ENCODE measurements around the gene PHF14.

The PHF14 gene

DNA sequence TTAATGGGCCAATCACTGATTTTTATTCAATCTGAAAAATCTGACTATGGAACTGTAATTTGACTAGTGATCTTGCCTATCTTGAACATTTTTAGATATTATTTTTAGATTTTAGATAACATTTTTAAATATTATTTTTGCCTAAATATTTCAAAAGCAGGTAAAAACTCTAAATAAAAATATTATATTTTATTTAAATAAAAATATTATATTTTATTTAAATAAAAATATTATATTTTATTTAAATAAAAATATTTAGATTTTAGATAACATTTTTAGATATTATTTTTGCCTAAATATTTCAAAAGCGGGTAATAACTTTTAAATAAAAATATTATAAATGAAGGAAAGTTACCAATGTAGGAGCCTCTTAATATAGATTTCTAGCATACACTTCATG lies 187.8 kb downstream of the PHF14 start:
- Histone ChIP-seq H3K9me3 (ENCODE audit: control insufficient read depth in 5 of 5, low read length in 5 of 5) (no peaks in the 10 kb centered on the region), H3K9ac (ENCODE audit: low read length in 5 of 5) (no peak overlapping the region)

DNA sequence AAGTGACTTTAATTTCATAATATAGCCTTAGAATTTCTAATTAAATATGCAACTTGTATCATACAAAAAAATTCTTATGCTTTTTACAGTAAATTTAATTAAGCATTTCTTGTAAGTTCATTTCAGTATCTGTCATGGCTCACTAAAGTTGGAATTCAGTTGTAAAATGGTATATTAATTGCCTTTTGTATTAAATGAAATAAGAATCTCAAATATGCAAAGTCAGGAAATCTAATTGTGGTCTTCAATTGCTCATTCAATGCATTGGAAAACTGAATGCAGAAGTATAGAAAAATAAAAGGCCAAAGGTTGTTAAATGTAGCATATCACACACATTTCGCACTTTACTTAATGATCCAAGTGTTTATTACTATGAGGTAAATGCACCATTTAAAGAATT lies 189.5 kb downstream of the PHF14 start:
- H3K9me3 ChIP-seq (ENCODE audit: control insufficient read depth in 5 of 5, low read length in 5 of 5), result no peaks in the 10 kb centered on the region
- no peaks in the 10 kb centered on the region for H3K27me3 ChIP-seq (ENCODE audit: control insufficient read depth in 5 of 5, insufficient read depth in 4 of 5, low read length in 5 of 5)
- H3K27ac ChIP-seq (ENCODE audit: low read depth, low read length), result no peak overlapping the region
- H3K36me3 ChIP-seq (ENCODE audit: control insufficient read depth in 5 of 5, insufficient read depth in 5 of 5, low read length in 5 of 5), result no peaks in the 10 kb centered on the region
- no peaks in the 10 kb centered on the region for H3K4me1 ChIP-seq (ENCODE audit: control insufficient read depth in 5 of 5, insufficient read depth in 5 of 5, low read length in 5 of 5)
- H3K4me3 ChIP-seq (ENCODE audit: low read depth in 1 of 5, low read length in 5 of 5), result no peak overlapping the region
- H3K9ac ChIP-seq (ENCODE audit: low read length in 5 of 5), result no peak overlapping the region

More for the DNA sequence above, 187.8 kb downstream of the PHF14 start:
- Histone ChIP-seq H3K4me1 (ENCODE audit: control insufficient read depth in 5 of 5, insufficient read depth in 5 of 5, low read length in 5 of 5) (no peaks in the 10 kb centered on the region), H3K27me3 (ENCODE audit: control insufficient read depth in 5 of 5, insufficient read depth in 4 of 5, low read length in 5 of 5) (no peaks in the 10 kb centered on the region), H3K36me3 (ENCODE audit: control insufficient read depth in 5 of 5, insufficient read depth in 5 of 5, low read length in 5 of 5) (no peaks in the 10 kb centered on the region), H3K27ac (ENCODE audit: low read depth, low read length) (no peak overlapping the region), H3K4me3 (ENCODE audit: low read depth in 1 of 5, low read length in 5 of 5) (no peak overlapping the region)

DNA sequence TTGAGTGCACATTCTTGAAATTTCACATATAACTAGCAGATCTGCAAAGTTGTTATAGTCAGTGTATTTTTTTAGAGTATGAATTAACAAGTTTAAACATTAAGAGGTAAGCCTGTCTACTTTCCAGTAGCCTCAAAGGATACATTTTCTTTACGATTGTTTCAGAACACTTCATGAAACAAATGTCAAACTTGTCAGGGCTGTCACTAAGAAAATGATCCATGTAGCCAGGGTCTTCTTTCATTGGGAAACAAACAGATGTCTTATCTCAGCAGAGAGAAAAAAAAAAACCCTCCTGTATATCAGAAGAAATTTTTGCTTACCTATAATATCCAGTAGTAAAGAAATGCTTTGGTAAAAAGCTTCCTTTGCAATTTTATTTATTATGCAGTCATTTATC lies 192.4 kb downstream of the PHF14 start:
- Histone ChIP-seq H3K4me3 (ENCODE audit: low read depth in 1 of 5, low read length in 5 of 5) (no peak overlapping the region), H3K36me3 (ENCODE audit: control insufficient read depth in 5 of 5, insufficient read depth in 5 of 5, low read length in 5 of 5) (no peaks in the 10 kb centered on the region), H3K4me1 (ENCODE audit: control insufficient read depth in 5 of 5, insufficient read depth in 5 of 5, low read length in 5 of 5) (peaks cover 0 to 17% (median 5%) of the 10 kb centered on the region in 5 donors), H3K9me3 (ENCODE audit: control insufficient read depth in 5 of 5, low read length in 5 of 5) (no peaks in the 10 kb centered on the region), H3K27ac (ENCODE audit: low read depth, low read length) (no peak overlapping the region), H3K27me3 (ENCODE audit: control insufficient read depth in 5 of 5, insufficient read depth in 4 of 5, low read length in 5 of 5) (no peaks in the 10 kb centered on the region), H3K9ac (ENCODE audit: low read length in 5 of 5) (no peak overlapping the region)

DNA sequence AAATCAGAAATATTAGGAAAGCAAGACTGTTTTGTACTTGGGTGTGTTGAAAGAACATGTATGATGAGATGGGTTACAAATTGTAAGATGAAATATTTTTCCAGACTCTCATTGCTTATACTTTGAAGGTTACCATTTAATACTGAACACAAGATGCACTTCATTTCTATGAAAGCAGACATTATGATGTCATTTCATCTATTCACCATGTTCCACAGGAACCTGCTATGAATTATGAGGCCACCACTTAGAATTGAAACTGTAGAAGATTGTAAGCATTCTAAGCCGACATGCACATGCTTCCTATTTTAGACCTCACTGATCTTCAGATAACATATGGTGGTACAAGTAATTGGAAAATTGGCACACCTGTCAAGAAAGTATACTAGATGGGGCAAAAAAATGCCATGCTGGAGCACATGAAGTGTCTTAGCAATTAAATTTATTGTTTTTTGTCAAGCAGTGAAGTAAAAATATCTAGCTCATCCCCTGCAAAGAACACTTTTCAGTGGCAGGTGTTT lies 195.0 kb downstream of the PHF14 start:
- Histone ChIP-seq H3K4me1 (ENCODE audit: control insufficient read depth in 5 of 5, insufficient read depth in 5 of 5, low read length in 5 of 5) (peaks cover 0 to 19% (median 6%) of the 10 kb centered on the region in 5 donors), H3K27ac (ENCODE audit: low read depth, low read length) (no peak overlapping the region), H3K4me3 (ENCODE audit: low read depth in 1 of 5, low read length in 5 of 5) (no peak overlapping the region), H3K9ac (ENCODE audit: low read length in 5 of 5) (no peak overlapping the region), H3K36me3 (ENCODE audit: control insufficient read depth in 5 of 5, insufficient read depth in 5 of 5, low read length in 5 of 5) (no peaks in the 10 kb centered on the region), H3K9me3 (ENCODE audit: control insufficient read depth in 5 of 5, low read length in 5 of 5) (no peaks in the 10 kb centered on the region), H3K27me3 (ENCODE audit: control insufficient read depth in 5 of 5, insufficient read depth in 4 of 5, low read length in 5 of 5) (no peaks in the 10 kb centered on the region)

DNA sequence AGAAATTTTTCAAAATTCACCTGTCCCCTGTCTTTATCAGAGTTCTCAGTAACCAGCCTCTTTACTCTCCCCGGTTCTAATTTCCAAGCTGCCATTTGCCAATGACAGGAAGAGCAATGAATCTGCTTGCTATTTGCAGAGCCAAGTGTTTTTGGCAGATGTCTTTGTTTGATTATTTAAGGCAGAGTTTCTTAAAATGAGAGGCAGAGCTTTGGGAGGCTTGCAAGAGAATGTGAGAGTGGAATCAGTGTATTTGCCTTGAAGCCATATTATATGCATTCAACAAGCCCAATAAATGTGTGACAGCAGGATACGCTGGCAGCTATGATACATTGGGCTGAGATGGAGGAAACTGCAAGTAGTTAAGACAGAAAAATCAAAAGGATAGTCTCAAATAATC lies 196.5 kb downstream of the PHF14 start:
- Histone ChIP-seq H3K4me1 (ENCODE audit: control insufficient read depth in 5 of 5, insufficient read depth in 5 of 5, low read length in 5 of 5) (peaks cover 0 to 19% (median 6%) of the 10 kb centered on the region in 5 donors), H3K9ac (ENCODE audit: low read length in 5 of 5) (no peak overlapping the region), H3K9me3 (ENCODE audit: control insufficient read depth in 5 of 5, low read length in 5 of 5) (no peaks in the 10 kb centered on the region), H3K36me3 (ENCODE audit: control insufficient read depth in 5 of 5, insufficient read depth in 5 of 5, low read length in 5 of 5) (no peaks in the 10 kb centered on the region), H3K4me3 (ENCODE audit: low read depth in 1 of 5, low read length in 5 of 5) (peak overlapping the region in 1 of 5 donors; percentile 10), H3K27ac (ENCODE audit: low read depth, low read length) (peak overlapping the region; percentile 61), H3K27me3 (ENCODE audit: control insufficient read depth in 5 of 5, insufficient read depth in 4 of 5, low read length in 5 of 5) (no peaks in the 10 kb centered on the region)

DNA sequence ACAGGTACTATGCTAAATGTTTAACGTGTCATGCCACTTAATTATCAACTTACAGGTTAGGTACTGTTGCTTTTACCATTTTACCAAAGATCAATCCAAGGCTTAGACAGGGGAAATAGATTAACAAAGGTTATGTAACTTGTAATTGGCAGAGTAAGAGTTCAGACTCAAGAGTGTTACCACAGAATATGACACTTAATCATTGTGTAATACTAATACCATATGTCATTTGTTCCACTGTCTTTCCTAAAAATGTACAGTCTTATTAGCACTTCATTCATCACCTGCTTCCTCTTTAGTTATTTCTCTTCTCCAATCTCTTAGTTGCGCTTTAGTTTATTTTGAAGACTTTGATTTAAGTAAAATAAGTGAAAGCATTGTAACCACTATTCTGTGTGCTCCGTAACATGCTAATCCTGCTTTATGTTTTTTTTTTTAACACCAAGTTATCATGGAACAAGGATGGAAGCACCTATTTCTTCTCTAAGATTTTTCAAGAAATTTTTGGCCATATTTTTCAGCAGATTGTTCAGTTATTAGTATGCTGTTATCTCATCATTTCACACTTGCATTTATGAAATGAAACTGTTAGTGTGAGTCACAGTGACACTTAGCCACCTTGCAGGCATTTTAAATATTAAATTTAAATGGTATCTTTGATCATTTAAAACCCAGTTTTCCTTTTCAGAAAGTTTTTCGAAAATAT lies 197.3 kb downstream of the PHF14 start:
- H3K36me3 ChIP-seq (ENCODE audit: control insufficient read depth in 5 of 5, insufficient read depth in 5 of 5, low read length in 5 of 5), result no peaks in the 10 kb centered on the region
- H3K4me1 ChIP-seq (ENCODE audit: control insufficient read depth in 5 of 5, insufficient read depth in 5 of 5, low read length in 5 of 5), result peaks cover 0 to 19% (median 6%) of the 10 kb centered on the region in 5 donors
- peak overlapping the region; percentile 61 for H3K27ac ChIP-seq (ENCODE audit: low read depth, low read length)
- no peaks in the 10 kb centered on the region for H3K27me3 ChIP-seq (ENCODE audit: control insufficient read depth in 5 of 5, insufficient read depth in 4 of 5, low read length in 5 of 5)
- H3K4me3 ChIP-seq (ENCODE audit: low read depth in 1 of 5, low read length in 5 of 5), result no peak overlapping the region
- H3K9ac ChIP-seq (ENCODE audit: low read length in 5 of 5), result no peak overlapping the region
- no peaks in the 10 kb centered on the region for H3K9me3 ChIP-seq (ENCODE audit: control insufficient read depth in 5 of 5, low read length in 5 of 5)

DNA sequence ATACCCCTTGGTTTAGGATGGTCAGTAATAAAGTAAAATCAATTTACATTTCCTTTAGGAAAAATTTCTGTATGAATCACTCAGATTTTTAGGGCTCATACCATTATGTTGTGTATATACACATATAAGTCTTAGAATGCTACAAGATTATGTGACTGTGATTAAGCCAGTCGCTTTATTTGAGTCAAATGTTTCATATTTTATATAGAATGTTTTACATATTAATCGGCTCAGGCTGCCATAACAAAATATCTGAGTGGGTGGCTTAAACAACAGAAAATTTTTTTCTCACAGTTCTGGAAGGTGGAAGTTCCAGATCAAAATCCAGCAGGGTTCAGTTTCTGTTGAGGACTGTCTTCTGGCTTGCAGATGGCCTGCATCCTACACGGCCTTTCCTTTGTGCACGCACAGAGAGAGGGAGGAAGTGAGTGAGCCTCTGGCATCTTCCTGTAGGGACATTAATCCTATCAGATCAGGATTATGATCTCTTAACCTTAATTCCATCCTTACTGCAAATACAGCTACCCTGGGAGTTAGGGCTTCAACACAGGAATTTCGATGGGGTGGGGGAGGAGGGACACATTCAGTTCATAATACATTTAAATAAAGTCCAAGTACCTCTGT lies 198.0 kb downstream of the PHF14 start:
- no peak overlapping the region for H3K9ac ChIP-seq (ENCODE audit: low read length in 5 of 5)
- H3K27me3 ChIP-seq (ENCODE audit: control insufficient read depth in 5 of 5, insufficient read depth in 4 of 5, low read length in 5 of 5), result no peaks in the 10 kb centered on the region
- no peak overlapping the region for H3K4me3 ChIP-seq (ENCODE audit: low read depth in 1 of 5, low read length in 5 of 5)
- no peak overlapping the region for H3K27ac ChIP-seq (ENCODE audit: low read depth, low read length)
- no peaks in the 10 kb centered on the region for H3K36me3 ChIP-seq (ENCODE audit: control insufficient read depth in 5 of 5, insufficient read depth in 5 of 5, low read length in 5 of 5)
- peaks cover 0 to 19% (median 6%) of the 10 kb centered on the region in 5 donors for H3K4me1 ChIP-seq (ENCODE audit: control insufficient read depth in 5 of 5, insufficient read depth in 5 of 5, low read length in 5 of 5)
- H3K9me3 ChIP-seq (ENCODE audit: control insufficient read depth in 5 of 5, low read length in 5 of 5), result no peaks in the 10 kb centered on the region

DNA sequence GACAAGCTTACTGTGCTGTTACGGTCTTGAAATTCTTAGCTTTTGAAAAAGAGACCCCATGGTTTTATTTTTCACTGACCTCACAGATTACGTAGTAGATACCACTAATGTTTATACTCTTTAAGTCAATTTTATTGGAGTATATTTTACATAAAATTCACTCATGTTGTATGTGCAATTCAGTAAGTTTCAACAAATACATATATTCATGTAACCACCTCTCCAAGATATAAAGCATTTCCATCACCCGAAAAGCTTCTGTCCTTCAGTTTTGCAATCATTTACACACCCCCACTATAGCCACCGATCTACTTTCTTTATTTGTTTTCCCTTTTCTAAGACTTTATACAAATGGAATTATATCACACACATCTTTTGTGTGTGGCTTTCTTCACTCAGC lies 199.2 kb downstream of the PHF14 start:
- no peaks in the 10 kb centered on the region for H3K36me3 ChIP-seq (ENCODE audit: control insufficient read depth in 5 of 5, insufficient read depth in 5 of 5, low read length in 5 of 5)
- H3K27me3 ChIP-seq (ENCODE audit: control insufficient read depth in 5 of 5, insufficient read depth in 4 of 5, low read length in 5 of 5), result no peaks in the 10 kb centered on the region
- no peak overlapping the region for H3K9ac ChIP-seq (ENCODE audit: low read length in 5 of 5)
- H3K4me1 ChIP-seq (ENCODE audit: control insufficient read depth in 5 of 5, insufficient read depth in 5 of 5, low read length in 5 of 5), result peaks cover 0 to 19% (median 6%) of the 10 kb centered on the region in 5 donors
- H3K9me3 ChIP-seq (ENCODE audit: control insufficient read depth in 5 of 5, low read length in 5 of 5), result no peaks in the 10 kb centered on the region
- H3K4me3 ChIP-seq (ENCODE audit: low read depth in 1 of 5, low read length in 5 of 5), result no peak overlapping the region
- H3K27ac ChIP-seq (ENCODE audit: low read depth, low read length), result no peak overlapping the region

DNA sequence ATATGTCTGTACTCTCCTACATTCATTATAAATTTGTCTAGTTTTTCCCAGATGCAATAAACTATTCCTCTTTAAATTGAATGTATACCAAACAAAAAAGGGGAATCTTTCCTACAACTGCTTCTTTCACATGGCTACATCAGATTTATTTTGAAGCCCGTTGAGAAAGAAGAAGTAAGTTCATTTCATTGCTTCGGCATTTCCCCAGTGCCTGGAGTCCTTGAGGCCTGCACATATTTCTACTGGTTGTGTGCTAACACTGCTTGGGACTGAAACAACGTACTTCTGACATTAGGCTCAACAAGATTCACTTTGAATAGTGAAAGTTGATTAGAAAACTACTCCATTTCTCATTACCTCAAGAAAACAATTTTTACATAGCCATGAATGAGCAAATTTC lies 201.7 kb downstream of the PHF14 start:
- H3K27ac ChIP-seq (ENCODE audit: low read depth, low read length), result no peak overlapping the region
- H3K27me3 ChIP-seq (ENCODE audit: control insufficient read depth in 5 of 5, insufficient read depth in 4 of 5, low read length in 5 of 5), result no peaks in the 10 kb centered on the region
- peaks cover 0 to 9% (median 6%) of the 10 kb centered on the region in 5 donors for H3K4me1 ChIP-seq (ENCODE audit: control insufficient read depth in 5 of 5, insufficient read depth in 5 of 5, low read length in 5 of 5)
- no peaks in the 10 kb centered on the region for H3K36me3 ChIP-seq (ENCODE audit: control insufficient read depth in 5 of 5, insufficient read depth in 5 of 5, low read length in 5 of 5)
- H3K9me3 ChIP-seq (ENCODE audit: control insufficient read depth in 5 of 5, low read length in 5 of 5), result no peaks in the 10 kb centered on the region
- H3K4me3 ChIP-seq (ENCODE audit: low read depth in 1 of 5, low read length in 5 of 5), result no peak overlapping the region
- H3K9ac ChIP-seq (ENCODE audit: low read length in 5 of 5), result no peak overlapping the region

DNA sequence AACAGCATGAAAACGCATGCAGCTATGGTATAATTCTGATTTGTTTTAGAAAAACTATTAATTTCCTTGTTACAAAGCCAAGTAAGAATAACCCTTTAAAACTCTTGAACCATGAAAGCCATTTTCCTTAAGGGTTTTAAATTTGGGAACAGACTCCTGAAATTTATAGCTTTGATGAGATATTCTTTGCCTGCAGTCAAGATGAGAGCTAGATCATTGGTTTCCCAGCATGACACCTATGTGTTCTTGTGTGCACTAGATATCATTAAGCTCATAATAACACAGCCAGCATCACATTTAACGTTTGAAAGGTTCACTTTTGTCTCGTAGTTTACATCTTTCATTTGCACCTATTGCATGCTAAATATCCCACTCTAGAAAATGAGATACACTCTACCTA lies 202.2 kb downstream of the PHF14 start:
- no peaks in the 10 kb centered on the region for H3K36me3 ChIP-seq (ENCODE audit: control insufficient read depth in 5 of 5, insufficient read depth in 5 of 5, low read length in 5 of 5)
- H3K4me1 ChIP-seq (ENCODE audit: control insufficient read depth in 5 of 5, insufficient read depth in 5 of 5, low read length in 5 of 5), result peaks cover 0 to 4% (median 2%) of the 10 kb centered on the region in 5 donors
- H3K27ac ChIP-seq (ENCODE audit: low read depth, low read length), result no peak overlapping the region
- no peak overlapping the region for H3K9ac ChIP-seq (ENCODE audit: low read length in 5 of 5)
- H3K4me3 ChIP-seq (ENCODE audit: low read depth in 1 of 5, low read length in 5 of 5), result no peak overlapping the region
- H3K27me3 ChIP-seq (ENCODE audit: control insufficient read depth in 5 of 5, insufficient read depth in 4 of 5, low read length in 5 of 5), result no peaks in the 10 kb centered on the region
- H3K9me3 ChIP-seq (ENCODE audit: control insufficient read depth in 5 of 5, low read length in 5 of 5), result no peaks in the 10 kb centered on the region

All from subcutaneous abdominal adipose tissue (tissue), 5 donors.